GM12878 (cell line): ENCODE results near the gene INVS.

Source experiments
- CEBPB ChIP-seq, 2 experiments: fragments of 150-350 bp in 1 of 2; IDR thresholded peaks; 2 replicates each; pipeline ENCODE4 v1.6.1; 2012 to 2014; ENCODE audit warnings: low read depth in 2 of 2, low read length in 2 of 2, borderline replicate concordance in 1 of 2, inconsistent platforms in 1 of 2
- CTCF ChIP-seq, 3 experiments: IDR thresholded peaks in 2 of 3; conservative IDR thresholded peaks in 1 of 3; 2 replicates each; pipeline ENCODE4 v1.5.1; 2011; ENCODE audit warnings: low read depth in 3 of 3, low read length in 3 of 3, mild to moderate bottlenecking in 3 of 3, control low read depth in 2 of 3, moderate library complexity in 2 of 3, inconsistent platforms in 1 of 3, mixed read lengths in 1 of 3; ENCODE audit not compliant: control insufficient read depth in 2 of 3, insufficient read depth in 1 of 3; ENCODE audit errors: extremely low read depth in 1 of 3
- E4F1 ChIP-seq: fragments of 450-650 bp; IDR thresholded peaks from 2 replicates; pipeline ENCODE4 v1.6.1; 2018; ENCODE audit warnings: borderline replicate concordance, mild to moderate bottlenecking; ENCODE audit not compliant: partially characterized antibody
- EP300 ChIP-seq, 2 experiments: fragments of 150-350 bp in 1 of 2; IDR thresholded peaks; 2 replicates each; pipeline ENCODE4 v1.6.1; 2011 to 2012; ENCODE audit warnings: low read depth in 2 of 2, low read length in 2 of 2, borderline replicate concordance in 1 of 2, improper control_type of control experiment in 1 of 2, inconsistent platforms in 1 of 2; ENCODE audit not compliant: control insufficient read depth in 1 of 2
- USF2 ChIP-seq: IDR thresholded peaks from 2 replicates; pipeline ENCODE4 v1.6.1; 2011; ENCODE audit warnings: low read depth, low read length, improper control_type of control experiment, borderline replicate concordance

GRCh38 chr9:100098887-100099721 is at the start of gene INVS, which contains the start of gene ERP44:
- TF ChIP-seq E4F1: peak; percentile 83
- no peak for TF ChIP-seq CTCF (IDR thresholded peaks at IDR 0.05 in 2 of 3, conservative IDR thresholded peaks at IDR 0.05 in 1 of 3; ENCODE audit: control insufficient read depth in 2 of 3, extremely low read depth in 1 of 3, insufficient read depth in 1 of 3, low read depth in 3 of 3, low read length in 3 of 3)
- no peak for TF ChIP-seq EP300 (IDR thresholded peaks at IDR 0.05; ENCODE audit: borderline replicate concordance in 1 of 2, control insufficient read depth in 1 of 2, low read depth in 2 of 2, low read length in 2 of 2)
- TF ChIP-seq CEBPB (IDR thresholded peaks at IDR 0.05; ENCODE audit: borderline replicate concordance in 1 of 2, low read depth in 2 of 2, low read length in 2 of 2): no peak
- no peak for TF ChIP-seq USF2
